ENCODE results near the gene SLC25A13. TPM values are rescaled to one million over a fixed set of nuclear protein-coding genes. Genes with fewer than 3 reads are reported as not detected.

Gene SLC25A13
- polyA plus RNA-seq, 1 of the 3 experiments (the other 2 are of a cell fraction): 16.0 TPM

DNA sequence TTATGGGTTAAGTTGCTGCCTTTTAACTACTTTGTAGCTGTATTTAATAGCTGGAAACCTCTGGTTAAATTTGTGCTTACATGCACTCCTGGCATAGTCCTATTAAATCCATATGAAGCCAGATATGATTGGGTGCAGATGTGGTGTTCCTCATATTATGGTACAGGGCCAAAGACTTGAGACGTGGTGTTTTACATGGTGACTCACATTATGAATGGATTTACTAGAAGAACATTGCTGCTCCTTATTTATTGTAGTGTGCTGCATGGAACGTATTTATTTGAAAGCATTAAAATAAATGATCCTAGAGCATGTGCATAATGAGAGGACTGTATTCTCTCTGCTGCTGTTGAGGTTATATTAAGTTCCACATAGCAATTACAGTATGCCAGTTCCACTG lies 224.1 kb downstream of the SLC25A13 start (continued):
- TF ChIP-seq ZBTB33 (IDR thresholded peaks at IDR 0.05; ENCODE audit: borderline replicate concordance, low read depth) (no peak), FOXJ3 (CRISPR knock-in tag; IDR thresholded peaks at IDR 0.05) (no peak), FOSL2 (IDR thresholded peaks at IDR 0.05; ENCODE audit: borderline replicate concordance, low read depth) (peak; percentile 27; the same call in 1 of the 2 replicates), MAX (IDR thresholded peaks at IDR 0.05; ENCODE audit: low read depth) (no peak), RCOR1 (IDR thresholded peaks at IDR 0.05; ENCODE audit: low read length) (no peak), MXI1 (IDR thresholded peaks at IDR 0.05; ENCODE audit: low read depth, low read length) (no peak), RAD21 (IDR thresholded peaks at IDR 0.05; ENCODE audit: low read length) (no peak), RFX5 (IDR thresholded peaks at IDR 0.05; ENCODE audit: low read length) (no peak), JUND (IDR thresholded peaks at IDR 0.05) (no peak), TEAD4 (IDR thresholded peaks at IDR 0.05; ENCODE audit: borderline replicate concordance, insufficient read depth) (no peak), TAF1 (IDR thresholded peaks at IDR 0.05; ENCODE audit: borderline replicate concordance, low read depth, low read length) (no peak), RXRA (IDR thresholded peaks at IDR 0.05; ENCODE audit: borderline replicate concordance, low read depth) (no peak), NRF1 (IDR thresholded peaks at IDR 0.05; ENCODE audit: low read depth, low read length) (no peak), GATA2 (CRISPR knock-in tag; IDR thresholded peaks at IDR 0.05) (no peak), ELF1 (IDR thresholded peaks at IDR 0.05) (no peak), TCF12 (IDR thresholded peaks at IDR 0.05) (peak; percentile 72), SMC3 (IDR thresholded peaks at IDR 0.05; ENCODE audit: low read depth, low read length) (no peak), SIN3A (IDR thresholded peaks at IDR 0.05; ENCODE audit: borderline replicate concordance, low read depth, low read length) (no peak), EZH2phosphoT487 (IDR thresholded peaks at IDR 0.05; ENCODE audit: borderline replicate concordance, low read depth) (no peak), POLR2AphosphoS5 (IDR thresholded peaks at IDR 0.05; ENCODE audit: low read depth, low read length) (no peak), CHD2 (IDR thresholded peaks at IDR 0.05; ENCODE audit: low read length, partially characterized antibody) (no peak)
- TF ChIP-seq, protein P1, sequence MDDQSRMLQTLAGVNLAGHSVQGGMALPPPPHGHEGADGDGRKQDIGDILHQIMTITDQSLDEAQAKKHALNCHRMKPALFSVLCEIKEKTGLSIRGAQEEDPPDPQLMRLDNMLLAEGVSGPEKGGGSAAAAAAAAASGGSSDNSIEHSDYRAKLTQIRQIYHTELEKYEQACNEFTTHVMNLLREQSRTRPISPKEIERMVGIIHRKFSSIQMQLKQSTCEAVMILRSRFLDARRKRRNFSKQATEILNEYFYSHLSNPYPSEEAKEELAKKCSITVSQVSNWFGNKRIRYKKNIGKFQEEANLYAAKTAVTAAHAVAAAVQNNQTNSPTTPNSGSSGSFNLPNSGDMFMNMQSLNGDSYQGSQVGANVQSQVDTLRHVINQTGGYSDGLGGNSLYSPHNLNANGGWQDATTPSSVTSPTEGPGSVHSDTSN (IDR thresholded peaks at IDR 0.05): peak; percentile 24; the same call in 1 of the 2 replicates
- TF ChIP-seq, protein P2, sequence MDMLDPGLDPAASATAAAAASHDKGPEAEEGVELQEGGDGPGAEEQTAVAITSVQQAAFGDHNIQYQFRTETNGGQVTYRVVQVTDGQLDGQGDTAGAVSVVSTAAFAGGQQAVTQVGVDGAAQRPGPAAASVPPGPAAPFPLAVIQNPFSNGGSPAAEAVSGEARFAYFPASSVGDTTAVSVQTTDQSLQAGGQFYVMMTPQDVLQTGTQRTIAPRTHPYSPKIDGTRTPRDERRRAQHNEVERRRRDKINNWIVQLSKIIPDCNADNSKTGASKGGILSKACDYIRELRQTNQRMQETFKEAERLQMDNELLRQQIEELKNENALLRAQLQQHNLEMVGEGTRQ (IDR thresholded peaks at IDR 0.05; ENCODE audit: borderline replicate concordance, low read depth, low read length): no peak
